Caki2 (cell line): ENCODE measurements around the gene MRPS2. TPM values are rescaled to one million over a fixed set of nuclear protein-coding genes. Genes with fewer than 3 reads are reported as not detected.
A peak's percentile ranks its signal among the peaks of the same experiment; 100 is the strongest.
"Not testable (repeated sequence)": the region's sequence is repeated elsewhere in the genome, so short reads cannot be mapped to it uniquely, and the experiment has no call there.

Experiments
- DNase-seq: peaks from one replicate; pipeline ENCODE4 v3.0.0-alpha.2; 2015; ENCODE audit warnings: low read depth
- in situ Hi-C: cut with HindIII; loops from 2 replicates; pipeline ENCODE4 v1.10.0; 2016; ENCODE audit warnings: low sequenced_read_pairs, low pct_unique_long_range_greater_than_20kb, mixed read lengths
- total RNA-seq: library from RNA; depleted of rRNA; stranded (reverse); fragments of >200 nt; shearing (Covaris generic); gene quantifications from 2 replicates; pipeline ENCODE4 v1.2.3, GENCODE V29; 2014; ENCODE audit warnings: low replicate concordance; rRNA removed

The MRPS2 gene
- 30.9 and 50.6 TPM in 2 replicates for total RNA-seq

DNA sequence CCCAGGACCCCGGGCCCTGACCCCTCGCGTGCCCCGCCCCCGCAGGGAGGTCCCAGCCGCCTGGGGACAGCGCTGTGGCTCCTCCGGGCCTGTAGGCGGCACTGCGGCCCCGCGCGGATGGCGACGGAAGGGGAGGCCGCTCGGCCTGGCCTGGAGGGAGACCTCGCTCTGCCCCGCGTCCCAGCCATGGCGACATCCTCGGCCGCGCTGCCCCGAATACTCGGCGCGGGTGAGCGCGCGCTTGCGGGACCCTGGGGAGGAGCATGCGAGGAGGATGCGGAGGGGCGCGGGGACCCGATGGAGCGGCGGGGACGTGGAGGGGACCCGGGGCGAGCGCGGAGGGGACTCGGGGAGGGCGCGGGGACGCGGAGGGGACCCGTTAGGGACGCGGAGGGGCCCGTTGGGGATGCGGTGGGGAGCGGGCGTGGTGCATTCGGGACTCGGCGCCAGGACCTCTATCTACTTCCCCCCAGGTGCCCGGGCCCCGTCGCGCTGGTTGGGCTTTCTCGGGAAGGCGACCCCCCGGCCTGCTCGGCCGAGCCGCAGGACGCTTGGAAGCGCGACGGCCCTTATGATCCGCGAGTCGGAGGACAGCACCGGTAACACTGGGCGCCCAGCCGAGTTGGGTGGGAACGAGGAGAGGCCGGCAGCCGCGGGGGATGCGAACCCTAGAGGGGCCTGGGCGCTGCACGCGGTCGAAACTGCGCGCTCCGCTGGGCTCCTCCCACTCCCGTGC, at the start of gene MRPS2:
Gene MRPS2 (plus strand): TSS at position 158 of the 736 bp plus-strand sequence. CDS start 29 bp downstream, at position 187.
- peak; percentile 82 for DNase-seq
- in situ Hi-C loops: no loop called here

DNA sequence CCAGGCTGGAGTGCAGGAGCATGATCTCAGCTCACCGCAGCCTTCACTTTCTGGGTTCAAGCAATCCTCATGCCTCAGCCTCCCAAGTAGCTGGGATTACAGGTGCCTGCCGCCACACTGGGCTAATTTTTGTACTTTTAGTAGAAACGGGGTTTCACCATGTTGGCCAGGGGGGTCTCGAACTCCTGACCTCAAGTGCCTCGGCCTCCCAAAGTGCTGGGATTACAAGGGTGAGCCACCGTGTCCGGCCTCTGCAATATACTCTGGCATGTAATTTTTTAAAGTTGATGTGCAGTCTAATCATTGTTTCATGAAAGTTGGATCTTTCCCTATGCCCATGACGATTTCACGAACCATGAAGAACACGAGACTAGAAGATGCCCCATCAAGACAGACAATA, 49.5 kb upstream of the MRPS2 start:
- in situ Hi-C loops: no loop called here
- DNase-seq: no peak

DNA sequence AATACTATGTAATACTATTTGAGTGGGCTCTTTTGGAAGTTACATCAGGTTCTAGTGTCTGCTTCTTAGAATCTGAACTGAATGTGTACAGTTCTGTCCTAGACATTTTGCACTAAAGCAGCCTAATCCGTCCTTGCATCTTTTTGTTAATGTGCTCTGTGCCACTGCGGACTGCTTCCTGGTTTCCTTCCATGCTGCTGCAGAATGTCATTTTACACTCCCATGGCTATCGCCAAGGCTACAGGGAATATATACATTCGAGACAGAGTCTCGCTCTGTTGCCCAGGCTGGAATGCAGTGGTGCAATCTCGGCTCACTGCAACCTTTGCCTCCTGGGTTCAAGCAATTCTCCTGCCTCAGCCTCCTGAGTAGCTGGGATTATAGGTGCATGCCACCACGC, 48.6 kb upstream of the MRPS2 start:
- DNase-seq, in situ Hi-C loops: not testable (repeated sequence)

DNA sequence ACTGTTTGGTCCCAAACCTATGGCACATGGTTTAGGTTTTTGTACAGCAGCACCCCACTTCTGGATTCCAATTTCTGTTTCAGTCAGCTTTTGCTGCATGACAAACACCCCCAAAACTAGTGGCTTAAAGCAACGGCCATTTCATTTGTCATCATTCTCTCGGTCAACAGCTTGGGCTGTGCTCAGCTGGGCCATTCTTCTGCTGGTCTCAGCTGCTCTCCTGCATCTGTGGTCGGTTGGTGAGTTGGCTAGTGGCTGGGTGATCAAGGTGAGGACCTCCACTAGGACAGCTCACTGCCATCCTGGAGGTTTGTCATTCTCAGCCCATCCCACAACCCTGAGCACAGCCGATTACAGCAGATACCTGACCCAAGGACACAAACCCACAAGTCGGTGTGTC, 45.7 kb upstream of the MRPS2 start:
- in situ Hi-C loops: no loop called here
- DNase-seq: no peak

DNA sequence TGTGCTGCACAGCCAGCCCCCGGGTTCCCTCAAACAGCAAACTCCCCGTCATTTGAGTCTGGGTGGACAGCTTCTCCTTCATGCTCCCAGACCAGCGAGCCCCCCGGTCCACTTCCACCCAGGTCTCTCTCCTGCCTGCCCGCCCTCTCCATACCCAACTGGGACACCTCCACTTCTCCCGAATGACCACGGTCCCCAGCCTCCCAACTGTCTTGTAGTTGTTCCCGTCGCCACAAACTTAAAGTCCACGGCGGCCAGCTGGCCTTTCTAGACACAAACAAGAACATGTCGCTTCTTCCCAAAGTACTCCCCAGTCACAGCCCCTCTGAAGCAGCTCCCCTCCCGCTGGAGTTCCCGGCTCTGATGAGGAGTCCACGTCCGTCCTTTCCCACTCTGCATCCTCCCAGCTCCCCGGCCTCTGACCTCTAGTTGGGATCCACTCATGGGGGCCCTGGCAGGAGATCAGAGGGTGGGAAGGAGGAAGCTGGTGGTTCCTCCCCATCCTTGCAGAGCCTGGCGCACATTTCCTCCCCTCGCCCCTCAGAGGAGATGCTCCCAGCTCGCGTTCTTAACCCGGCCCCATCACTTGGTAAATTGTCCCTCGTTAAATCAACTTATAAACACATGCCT, 45.0 kb upstream of the MRPS2 start:
- DNase-seq: no peak
- in situ Hi-C loops: no loop called here

DNA sequence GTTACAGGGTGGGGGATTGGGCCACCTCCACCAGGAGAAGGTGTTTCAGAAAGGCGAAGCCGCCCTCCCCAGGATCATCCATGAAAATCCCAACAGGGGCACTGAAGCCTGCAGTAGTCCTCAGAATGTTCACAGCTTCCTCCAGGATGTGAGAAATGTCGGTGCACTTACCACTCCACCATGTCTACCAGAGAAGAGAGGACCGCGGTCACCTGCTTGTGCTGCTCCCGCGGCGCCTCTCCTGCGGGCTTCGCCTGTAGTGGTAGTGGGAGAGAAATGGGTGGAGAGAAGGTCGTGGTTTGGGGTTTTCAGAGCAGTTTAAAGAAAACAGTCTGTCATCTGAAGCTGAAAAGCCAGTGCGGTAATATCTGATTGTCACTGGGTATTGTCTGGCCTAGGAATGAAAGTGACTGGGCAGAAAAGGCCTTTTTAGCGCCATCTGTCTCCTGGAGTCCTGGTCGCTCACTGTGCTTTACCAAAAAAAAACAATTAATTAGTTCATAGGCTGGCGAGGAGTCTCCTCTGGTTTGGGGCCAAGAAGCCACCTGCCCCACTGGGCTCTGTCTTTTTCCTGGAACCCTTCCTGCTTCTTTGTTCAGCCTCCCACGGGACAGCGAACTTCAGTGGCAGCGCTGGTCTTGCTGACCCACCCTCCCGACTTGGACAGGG, 43.9 kb upstream of the MRPS2 start:
- no peak for DNase-seq
- in situ Hi-C loops: no loop called here

DNA sequence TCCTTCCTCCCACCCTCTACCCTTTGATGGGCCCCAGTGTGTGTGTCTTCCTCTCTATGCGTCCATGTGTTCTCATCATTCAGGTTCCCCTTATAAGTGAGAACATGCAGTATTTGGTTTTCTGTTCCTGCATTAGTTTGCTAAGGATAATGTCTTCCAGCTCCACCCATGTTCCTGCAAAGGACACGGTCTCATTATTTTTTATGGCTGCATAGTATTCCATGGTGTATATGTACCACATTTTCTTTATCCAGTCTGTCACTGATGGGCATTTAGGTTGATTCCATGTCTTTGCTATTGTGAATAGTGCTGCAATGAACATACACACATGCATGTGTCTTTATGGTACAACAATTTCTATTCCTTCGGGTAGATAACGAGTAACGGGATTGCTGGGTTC, 42.0 kb upstream of the MRPS2 start:
- in situ Hi-C loops, DNase-seq: not testable (repeated sequence)

DNA sequence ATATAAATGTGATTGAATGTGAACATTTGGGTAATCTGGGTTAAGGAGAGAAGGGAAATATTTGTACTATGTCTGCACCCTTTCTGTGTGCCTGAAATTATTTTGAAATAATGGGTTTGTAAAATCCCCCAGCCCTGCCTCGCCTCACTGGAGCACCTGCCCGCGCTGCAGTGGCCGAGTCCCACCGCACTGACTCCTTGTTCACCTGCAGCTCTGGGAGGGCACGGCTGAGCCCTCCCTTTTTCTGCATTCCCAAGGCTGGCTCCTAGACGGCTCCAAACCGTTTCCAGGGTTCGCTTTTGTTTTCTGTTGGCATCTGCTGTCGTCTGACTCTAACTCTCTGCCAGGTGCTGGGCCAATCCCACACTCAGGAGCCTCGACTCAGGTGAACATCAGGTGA, 38.5 kb upstream of the MRPS2 start:
- no peak for DNase-seq
- in situ Hi-C loops: no loop called here

DNA sequence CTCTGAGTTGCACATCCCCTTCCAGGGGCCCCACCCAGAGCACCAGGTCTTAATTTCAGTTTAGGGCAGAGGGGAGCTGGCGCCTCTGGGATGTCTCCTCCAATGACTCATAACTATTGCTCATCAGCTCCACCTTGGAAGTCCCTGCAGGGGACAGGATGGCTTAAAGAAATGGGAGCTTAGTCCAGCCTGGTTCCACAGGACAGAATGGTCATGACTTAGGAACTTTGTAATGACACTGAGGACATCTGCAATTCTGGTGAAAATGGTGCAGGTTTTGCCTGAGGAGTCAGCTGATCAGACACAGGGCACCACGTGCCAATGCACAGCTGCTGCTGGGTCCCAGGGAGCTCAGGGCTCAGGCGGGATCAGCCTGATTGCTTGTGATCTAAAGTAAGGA, 37.3 kb upstream of the MRPS2 start:
- peak; percentile 41 for DNase-seq
- in situ Hi-C loops: no loop called here

DNA sequence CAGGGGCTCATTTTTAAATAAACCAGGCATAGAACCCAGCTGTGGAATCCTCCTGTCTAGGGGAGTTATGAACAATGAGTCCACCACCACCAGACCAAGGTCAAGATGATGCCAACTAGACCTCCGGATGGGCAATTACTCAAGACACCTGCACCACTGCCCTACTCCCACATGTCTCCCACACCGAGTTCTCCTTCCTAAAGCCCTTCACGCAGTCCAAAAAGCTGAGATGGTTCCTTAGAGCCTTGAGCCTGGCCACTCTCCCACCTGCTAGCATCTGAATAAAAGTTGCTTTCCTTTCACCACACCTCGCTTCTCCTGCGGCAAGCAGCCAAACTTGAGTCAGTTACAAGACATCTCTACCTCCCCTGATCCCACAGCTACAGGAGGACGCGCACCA, 36.3 kb upstream of the MRPS2 start:
- in situ Hi-C loops: no loop called here
- DNase-seq: no peak

DNA sequence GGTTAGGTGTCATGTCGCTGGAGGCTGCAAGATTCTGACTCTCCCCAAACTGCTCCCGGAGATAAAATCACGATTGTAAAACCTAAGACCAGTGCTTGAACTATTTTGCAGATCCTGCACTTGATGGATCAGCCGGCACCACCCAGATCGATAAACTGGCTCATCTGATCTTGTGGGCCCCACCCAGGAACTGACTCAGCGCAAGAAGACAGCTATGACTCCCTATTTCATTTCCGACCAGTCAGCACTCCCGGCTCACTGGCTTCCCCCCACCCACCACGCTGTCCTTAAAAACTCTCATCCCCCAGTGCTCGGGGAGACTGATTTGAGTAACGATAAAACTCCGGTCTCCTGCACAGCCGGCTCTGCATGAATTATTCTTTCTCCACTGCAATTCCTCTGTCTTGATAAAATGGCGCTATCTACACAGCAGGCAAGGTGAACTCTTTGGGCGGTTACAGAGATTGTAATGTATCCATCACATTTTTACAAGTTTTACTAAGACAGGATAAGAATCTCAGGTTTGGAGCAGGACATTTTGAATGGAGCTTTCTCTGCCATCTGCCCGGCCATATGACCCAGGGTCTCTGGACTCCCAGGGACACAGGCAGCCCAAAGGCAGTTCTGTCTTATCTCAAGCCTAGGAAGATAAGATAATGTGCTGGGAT, 31.5 kb upstream of the MRPS2 start:
- in situ Hi-C loops: no loop called here
- DNase-seq: no peak

DNA sequence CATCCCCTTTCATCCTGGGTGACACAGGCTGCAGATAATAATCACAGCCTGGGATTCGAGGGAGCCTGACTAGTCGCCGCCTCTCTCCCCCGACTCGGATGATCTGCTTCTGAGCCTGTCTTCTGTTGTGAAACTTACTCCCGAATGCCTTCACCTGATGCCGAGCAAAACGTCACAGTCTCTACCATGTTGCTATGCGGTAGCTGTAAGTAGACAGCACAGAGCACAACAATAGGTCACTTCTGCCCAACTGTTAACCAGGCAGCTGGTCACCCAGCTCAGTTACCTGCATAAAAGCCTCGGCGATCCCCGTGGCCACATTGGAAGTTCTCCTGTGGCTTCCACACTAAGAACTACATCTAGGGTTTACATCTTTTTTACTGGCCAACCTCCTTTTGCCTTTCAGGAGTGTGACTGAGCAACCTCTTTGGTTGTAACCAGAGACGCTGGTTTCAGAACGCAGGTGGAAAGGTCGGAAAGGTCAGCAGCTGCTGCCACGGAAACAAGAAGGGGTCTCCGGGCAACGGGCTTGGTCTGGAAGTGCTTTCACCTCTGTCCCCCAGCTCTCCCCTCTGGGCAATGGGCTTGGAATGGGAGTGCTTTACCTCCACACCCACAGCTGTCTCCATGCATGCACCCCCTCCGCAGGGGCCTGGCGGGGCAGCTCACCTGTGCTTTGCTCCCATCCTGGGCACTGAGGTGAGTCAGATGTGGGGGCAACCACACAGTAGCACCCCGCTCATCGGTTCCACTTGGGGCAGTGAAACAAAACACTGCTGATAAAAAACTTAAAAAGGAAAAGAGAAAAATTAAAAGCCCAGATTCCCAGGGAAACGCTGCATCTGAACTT, 28.5 kb upstream of the MRPS2 start:
- no peak for DNase-seq
- in situ Hi-C loops: no loop called here

DNA sequence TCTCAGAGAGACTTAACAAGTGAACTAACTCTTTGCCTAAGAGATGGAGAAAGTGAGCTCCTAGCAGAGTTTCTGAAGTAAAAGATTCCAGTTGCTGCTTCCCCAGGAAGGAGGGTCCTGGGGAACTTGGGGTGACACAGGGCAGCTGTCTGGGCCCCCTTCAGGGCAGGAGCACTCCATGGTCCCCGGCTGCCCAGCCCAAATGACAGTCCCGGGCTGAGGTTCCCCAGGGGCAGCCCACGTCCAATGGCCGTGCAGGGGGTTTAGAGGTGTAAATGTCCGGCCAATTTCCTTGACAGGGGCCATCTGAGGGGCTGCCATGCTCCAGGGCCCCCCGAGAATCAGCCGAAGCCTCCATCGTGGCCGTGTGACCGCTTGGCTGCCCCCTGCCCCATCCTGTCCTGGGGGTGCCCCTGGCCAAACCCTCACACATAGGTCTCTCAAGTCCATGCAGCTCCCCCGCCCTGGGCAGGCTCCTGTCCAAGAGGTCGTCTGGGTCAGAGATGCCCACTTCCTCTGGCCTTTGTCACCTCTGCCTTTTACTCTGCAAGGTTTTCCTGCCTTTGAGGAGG, 26.4 kb upstream of the MRPS2 start:
- in situ Hi-C loops: no loop called here

DNA sequence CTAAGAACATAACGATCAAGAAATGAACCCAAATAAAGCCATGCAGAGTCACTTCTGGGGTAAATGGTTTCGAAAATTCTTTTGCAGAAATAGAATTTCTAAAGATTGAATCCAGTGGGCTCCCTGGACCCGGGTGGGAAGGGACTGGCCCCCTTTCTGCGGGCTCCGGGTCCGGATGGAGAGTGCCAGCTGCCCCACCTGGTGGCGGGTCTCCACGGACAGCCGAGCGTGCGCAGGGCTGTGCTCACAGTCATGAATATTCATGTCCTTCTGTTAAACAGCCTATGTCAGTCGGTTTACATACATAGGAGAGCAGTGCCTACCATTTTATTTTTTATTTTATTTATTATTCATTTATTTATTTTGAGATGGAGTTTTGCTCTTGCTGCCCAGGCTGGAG, 25.6 kb upstream of the MRPS2 start:
- DNase-seq: no peak
- in situ Hi-C loops: no loop called here

More for the DNA sequence above, 26.4 kb upstream of the MRPS2 start:
- DNase-seq: no peak

DNA sequence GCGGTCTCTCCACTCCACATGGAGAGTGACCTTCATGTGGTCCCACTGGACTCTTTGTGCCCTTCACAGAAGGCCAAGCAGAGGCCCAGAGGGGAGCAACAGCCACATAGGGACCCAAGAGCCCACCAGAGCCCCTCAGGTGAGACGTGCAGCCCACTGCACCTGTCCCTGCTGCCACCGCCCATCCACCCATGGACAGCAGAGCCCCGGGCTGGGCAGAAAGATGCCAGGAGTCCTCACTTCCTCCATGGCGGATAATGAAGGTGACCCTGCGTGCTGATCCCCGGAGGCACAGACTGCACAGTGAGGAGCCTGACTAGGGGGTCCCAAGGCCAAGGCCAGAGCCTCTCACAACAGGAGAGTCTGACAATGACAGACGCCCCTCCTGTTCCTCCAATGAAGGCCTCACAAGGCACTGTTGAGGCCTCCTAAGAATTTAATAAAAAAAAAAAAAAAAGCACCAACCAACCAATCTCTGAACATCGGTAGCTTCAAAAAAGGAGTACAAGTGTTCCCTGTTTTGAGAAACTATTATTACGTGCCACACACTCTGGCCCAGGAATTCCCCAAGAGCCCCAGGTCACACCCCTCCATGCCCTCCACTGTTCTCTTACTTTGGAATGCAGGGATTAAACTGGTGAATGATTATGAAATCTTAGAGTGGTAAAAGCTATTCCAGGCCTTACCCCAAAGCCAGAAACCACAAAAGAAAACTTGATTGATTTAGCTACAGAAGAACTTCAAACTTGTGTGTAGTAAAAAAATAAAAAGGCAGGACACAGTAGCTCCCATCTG, 23.7 kb upstream of the MRPS2 start:
- in situ Hi-C loops: no loop called here
- DNase-seq: no peak

DNA sequence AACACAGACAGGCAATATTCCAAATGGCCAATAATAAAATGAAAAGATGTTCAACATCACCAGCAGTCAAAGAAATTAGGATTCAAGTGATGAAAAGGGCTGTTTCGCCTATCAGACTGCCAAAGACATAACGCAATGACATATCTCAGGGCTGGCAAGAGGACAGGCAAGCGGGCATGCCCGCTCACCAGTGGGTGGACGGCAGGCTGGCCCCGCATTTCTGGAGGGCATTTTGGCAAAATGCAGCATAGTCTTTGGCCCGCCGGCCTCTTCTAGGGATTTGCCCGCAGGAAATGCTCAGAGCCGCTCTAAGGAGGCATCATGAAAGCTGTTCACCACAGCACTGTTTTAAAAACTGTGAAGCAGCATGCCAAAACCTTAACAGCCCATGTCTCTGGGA, 22.3 kb upstream of the MRPS2 start:
- DNase-seq: no peak
- in situ Hi-C loops: no loop called here

DNA sequence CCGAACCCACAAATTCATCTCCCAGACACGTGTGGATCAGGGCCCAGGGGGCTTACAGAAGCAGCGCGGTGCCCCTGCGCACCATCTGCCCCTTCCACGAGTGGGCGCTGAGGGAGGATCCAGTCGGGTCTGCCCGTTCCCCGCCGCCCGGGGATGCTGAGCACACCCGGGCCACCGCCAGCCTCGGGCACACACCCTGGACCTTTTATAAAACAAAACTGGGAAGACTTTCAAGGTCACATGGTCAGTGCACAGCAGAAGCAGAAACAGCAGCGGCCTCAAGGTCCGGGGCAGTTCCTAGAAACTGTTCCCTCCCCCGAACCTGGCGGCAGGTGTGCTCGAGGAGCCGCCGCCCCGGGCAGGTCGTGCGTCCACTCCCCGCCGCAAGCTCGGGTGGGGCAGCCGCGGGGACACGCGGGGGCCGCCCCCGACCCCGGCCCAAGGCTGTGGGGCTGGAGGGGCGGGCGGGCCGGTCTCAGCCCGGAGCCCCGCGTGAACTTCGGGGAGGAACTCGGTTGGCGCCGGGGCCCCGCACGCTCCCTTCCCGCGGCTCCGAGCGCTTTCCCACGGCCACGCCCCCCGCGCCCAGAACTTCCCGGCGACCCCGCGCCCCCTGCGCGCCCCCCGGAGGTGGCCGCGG, 21.5 kb upstream of the MRPS2 start:
- peak; percentile 47 for DNase-seq
- in situ Hi-C loops: no loop called here
